ENCODE results near the gene BPIFB4.

BPIFB4 gene

DNA sequence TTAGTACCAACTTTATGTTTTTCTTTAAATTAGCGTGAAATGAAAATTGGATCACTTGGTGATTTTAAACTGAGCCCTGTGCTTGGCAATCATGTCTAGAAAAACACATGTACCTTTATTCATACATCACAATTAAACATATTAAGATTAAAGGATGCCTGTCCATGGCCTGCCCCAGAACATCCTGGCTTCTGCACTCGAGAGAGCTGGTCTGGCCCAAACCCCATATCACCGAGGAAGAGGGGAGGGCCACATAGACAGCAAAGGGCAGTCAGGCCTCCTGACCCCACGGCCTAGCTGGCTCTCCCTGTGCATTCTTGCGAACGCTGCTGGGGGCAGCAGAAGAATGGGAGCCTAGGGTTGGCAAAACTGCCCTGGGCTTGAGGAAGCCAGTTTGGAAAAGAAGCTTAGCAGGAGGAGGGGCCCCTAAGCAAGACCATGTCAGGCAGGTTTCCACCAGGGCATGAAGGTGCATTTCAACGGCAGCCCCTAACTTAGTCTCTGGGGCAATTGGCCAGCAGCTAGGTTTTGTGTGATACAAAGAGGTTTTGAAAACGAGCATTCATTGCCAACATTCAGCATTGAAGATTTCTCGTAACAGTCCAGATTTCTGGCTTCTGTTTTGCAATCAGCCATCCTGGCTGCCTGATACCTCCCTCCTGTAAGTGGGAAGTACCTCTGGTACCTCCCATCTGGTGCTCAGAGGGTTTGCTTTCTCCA lies 17.2 kb upstream of the BPIFB4 start:
- DNase-seq, result no peak

DNA sequence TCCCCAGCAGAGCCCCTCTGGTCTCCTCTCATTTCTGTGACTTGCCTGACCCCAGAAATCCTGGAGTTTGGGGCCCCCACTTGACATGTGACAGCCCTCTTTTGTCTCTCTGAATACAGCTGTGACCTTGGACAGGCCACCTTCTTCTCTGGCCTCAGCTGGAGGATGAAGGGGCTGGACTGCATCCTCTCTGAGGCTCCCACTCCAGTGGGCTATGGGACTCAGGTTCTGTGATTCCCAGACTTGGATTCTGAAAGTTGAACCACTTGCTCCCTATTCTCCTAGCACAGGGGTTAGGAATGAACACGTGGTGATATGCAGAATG lies 16.7 kb upstream of the BPIFB4 start:
- no peak for DNase-seq

DNA sequence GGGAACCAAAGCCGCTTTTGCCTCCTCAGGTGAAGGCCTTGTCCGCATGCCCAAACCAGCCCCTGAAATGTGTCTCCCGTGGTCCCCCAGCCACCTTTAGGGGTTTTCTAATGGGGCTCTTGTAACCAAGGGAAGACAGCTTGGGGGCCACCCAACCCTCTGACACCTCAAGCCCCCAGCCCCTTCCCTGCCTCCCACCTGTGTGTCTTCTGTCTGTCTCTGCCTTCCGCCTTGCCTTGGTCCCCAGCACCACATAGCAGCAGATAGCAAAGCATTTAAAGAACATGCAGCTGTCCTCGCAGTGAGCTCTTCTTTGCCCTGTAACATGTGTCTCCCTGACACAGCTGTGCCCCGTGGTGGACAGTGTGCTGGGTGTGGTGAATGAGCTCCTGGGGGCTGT lies 16.2 kb upstream of the BPIFB4 start:
- no peak for DNase-seq

DNA sequence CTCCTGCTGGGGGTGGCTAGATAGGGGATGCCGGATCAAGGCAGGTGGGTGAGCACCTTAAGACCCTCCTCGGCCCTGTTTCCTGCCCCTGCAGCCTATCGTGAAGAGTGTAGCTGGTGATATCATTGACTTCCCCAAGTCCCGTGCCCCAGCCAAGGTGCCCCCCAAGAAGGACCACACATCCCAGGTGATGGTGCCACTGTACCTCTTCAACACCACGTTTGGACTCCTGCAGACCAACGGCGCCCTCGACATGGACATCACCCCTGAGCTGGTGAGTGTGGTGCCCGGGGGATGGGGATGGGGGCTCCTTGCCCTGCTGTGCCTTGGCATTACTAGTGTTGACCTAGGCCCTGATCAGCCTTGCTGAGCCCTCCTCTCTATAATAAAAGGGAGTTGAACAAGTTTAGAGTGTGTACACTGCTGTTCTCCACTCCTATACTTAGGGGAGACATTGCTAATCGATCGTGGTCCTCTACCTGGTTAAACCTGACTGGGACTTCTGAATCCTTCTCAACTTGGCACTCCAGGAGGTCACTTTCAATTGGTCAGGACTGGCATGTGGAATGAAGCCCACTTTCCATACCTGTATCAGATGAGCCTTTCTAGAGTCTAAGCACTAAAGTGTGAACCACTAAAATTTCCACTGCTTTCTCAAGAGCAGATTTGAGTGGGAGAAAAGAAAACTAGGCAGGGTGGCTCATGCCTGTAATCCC lies 14.7 kb upstream of the BPIFB4 start:
- DNase-seq, result no peak

DNA sequence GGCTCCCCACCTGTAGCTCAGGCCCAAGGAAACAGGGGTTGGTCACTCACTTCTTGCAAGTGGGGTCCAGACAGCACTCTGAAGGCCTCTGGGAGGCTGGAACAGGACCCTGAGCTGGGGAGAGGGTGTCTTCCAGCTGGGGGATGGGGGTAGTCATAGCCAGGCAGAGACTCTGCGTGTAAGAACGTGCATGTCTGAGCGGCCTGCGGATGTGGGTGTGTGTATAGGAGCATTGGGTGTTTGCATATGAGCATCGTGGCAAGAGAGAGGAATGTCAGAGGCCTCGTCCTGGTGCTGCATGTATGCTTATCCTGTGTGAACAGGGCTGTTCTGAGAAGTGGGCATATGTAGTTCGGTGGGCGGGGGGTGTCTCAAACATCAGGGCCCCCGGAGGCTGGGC lies 13.7 kb upstream of the BPIFB4 start:
- DNase-seq, result no peak

DNA sequence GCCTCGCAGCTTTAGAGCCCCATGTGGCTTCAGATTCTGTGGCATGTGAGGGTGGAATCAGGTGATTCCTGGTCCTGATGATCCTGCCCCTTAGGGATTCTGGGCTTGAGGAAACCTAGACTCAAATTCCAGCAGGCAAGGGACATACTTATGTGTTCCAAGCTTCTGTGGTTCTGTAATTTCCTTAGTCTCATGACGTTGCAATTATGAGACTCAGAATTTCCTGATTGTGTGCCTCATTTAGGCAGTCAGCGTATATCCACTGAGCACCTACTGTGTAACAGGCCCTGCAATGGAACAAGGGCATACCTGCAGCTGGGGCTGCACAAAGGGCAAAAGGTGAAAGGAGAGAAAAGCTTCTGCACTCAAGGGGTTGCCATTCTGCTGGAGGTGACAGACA lies 11.6 kb upstream of the BPIFB4 start:
- DNase-seq, result no peak

DNA sequence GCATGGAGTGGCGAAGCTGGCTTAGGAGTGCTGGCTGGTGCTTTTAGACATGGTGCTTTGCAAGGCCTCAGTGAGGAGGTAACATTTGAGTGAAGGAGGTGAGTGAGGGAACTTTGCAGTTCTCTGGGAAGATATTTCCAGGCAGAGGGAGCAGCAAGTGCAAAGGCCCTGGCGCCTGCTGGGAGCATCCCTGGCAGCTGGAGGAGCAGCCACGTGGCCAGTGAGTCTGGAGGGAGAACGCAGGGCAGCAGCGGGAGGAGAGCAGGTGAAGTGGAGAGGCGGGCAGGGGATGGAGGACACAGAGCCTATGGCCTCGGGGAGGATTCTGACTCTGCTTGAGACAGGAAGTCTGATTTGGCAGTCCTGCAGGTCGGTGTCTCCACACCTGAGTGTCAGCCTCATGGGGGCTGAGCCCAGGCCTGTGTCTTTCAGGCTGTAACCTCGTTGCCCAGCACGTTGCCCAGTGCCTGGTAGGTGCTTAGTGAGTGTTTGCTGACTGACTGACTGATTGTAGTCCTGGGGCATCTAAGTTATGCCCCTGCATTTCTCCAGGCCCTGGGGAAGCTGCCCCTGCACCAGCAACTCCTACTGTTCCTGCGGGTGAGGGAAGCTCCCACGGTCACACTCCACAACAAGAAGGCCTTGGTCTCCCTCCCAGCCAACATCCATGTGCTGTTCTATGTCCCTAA lies 11.0 kb upstream of the BPIFB4 start:
- no peak for DNase-seq

DNA sequence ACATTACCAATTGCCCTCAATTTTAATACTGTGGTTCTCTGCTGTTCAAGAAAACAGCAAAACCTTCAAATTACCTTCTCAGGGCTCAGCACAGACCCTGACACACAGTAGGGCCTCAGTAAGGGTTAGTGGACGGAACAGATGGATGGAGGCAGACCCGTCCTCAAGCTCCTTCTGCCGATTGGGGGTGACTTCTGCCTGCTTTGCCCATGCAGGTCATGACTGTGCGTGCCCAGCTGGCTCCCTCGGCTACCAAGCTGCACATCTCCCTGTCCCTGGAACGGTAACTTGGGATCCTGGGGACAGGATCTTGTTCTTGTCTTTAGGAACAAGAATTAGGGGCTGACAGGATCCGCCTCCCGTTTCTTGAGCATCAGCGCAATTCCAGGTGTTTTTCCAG lies 9.8 kb upstream of the BPIFB4 start:
- DNase-seq, result no peak

DNA sequence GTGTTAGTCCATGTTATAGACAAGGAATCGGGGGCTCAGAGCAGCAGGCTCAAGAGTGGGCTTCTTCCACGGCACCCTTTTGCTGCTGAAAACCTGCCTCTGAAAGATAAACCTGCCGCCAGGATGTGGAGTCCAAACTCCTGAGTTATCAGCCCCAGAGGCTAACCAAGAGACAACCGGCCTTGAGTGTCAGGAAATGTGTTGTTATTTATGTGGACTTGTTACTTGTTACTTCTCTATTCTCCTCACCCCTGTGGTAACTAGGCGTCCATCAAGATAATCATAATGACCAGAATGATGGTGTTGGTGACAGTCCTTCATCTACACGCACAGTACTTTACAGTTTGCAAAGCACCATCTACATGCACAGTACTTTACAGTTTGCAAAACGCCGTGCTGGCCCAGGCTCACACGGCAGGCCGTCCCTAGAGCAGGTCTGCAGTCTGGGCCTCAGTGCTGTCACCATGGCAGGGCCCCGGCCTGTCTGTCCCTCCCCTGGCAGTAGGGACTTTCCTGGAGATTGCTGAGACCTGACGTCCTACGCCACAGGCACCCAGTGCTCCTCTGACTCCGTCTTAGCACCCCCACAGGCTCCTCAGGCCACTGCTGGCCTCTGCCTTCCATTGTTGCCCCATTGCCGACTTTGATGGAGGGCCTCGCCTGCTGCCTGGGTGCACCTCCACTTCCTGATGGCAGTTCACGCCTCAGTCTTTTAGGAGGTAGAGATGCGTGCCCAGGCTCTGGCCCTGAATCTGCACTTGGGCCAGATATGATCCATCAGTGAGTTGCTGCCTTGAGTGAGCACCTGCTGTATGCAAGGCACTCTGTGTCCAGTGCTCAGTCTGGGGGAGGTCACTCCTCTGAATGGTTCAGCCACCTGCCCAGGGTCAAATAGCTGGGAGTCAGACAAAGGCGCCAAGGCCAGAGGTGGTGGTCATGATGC lies 9.1 kb upstream of the BPIFB4 start:
- no peak for DNase-seq

DNA sequence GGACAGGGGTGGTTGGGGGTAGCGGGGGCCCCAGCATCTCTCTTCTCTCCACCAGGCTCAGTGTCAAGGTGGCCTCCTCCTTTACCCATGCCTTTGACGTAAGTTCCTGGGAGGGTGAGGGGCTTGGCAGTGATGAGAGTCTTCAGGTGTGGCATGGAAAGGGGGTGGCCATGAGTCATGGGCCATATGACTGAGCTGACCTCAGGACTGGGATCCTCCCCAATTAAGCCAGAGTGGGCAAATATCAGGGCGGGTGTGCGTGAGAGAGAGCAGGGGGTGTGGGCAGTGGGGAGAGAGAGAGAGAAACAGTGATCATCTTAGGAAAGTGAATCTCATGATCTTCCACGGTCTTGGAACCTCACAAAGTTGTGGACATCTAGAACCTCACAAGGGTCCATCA lies 8.2 kb upstream of the BPIFB4 start:
- no peak for DNase-seq

DNA sequence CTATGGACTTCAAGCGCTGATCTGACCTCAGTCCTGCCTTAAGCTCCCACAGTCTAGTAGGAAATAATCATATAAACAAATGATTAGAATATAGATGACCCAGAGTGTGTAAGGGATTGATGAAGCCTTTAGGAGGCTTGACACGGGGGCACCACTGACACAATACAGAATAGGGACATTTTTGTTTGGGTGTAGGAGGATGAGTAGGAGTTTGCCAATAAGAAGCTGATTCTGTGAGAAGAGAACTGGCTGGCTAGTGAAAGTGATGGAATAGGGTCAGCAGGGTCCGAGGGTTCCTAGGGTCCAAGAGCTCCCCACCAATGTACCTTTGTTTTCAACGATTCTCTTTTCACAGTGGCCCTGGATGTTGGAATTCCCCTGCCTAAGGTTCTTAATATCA lies 7.1 kb upstream of the BPIFB4 start:
- DNase-seq, result no peak

DNA sequence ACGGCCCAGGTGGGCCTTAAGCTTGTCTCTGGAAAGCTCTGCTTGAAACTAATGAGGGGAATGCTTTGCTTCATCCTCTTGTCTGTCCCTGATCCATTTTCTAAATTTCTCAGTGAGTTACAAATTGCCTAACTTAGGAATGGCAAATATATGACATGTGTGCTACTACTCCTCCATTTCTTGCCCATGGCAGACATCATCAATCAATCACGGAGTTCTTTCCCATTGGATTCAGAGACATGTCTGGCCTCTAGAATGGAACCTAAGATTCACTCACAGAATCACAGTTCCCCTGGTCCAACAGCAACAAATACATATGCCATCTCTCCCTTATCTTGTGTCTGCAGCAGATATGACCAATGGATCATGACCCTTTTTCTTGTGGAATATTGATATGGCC lies 6.6 kb upstream of the BPIFB4 start:
- no peak for DNase-seq

DNA sequence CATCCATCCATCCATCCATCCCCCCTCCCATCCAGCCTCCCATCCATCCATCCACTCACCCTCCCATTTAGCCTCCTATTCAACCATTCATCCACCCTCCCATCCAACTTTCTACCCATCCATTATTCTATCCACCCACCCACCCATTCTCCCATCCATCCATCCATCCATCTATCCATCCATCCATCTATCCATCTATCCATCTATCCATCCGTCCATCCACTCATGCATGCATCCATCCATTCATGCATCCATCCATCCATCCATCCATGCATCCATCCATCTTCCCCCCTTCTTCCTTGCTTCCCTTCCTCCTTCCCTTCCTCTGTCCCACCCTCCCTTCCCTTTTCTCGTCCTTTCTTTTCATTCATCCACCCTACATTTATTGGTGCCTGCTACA lies 4.8 kb upstream of the BPIFB4 start:
- no peak for DNase-seq

DNA sequence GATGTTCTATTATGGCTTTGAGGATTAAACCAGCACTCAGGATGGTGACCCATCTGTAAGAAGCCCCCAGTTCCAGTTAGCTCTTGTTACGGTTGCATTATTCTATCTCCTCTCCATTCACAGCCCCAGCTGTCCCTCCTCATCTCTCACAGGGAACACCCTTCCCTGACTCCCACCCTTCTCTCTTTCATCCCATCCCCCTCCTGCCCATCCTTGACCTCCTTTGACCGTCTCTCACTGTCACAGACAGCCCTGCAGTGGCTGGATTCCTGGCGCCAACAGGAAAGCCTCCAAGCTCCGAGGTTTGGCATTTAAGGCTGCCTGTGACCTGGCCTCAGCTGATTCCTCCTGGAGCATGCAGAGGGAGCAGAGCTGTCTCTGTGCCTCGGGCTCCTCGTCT lies 4.2 kb upstream of the BPIFB4 start:
- DNase-seq, result no peak

DNA sequence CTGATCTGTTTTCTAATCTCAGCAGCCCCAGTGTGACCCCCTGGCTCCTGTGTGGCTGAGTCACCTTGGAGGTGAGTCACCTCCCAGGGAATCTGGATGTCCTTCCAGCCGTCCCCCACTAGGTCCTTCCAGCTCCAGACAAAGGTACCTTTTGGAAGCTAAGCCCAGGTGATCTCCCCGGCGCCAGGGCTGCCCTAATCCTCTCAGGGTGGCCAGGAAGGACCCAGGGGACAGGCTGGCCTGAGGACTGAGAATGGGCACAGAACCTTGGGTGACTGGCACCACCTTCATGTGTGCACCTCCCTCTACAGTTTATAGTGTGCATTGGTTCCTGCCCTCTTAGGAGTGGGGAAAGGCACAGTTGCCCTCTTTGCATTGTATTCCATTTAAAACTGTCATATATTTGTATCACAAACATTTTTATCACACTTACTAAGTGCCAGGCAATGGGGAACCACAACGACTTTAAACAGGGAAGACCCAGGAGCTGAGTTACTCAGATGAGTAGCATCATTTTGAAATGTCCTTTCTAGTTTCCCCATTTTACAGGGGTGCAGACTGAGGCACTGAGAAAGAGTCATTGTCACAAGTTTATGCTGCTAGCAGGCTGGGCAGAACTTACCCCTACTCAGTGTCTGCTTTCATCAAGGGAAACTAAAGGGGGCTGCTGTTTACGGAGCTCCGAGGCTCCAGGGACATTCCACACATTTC lies 2.6 kb upstream of the BPIFB4 start:
- no peak for DNase-seq

DNA sequence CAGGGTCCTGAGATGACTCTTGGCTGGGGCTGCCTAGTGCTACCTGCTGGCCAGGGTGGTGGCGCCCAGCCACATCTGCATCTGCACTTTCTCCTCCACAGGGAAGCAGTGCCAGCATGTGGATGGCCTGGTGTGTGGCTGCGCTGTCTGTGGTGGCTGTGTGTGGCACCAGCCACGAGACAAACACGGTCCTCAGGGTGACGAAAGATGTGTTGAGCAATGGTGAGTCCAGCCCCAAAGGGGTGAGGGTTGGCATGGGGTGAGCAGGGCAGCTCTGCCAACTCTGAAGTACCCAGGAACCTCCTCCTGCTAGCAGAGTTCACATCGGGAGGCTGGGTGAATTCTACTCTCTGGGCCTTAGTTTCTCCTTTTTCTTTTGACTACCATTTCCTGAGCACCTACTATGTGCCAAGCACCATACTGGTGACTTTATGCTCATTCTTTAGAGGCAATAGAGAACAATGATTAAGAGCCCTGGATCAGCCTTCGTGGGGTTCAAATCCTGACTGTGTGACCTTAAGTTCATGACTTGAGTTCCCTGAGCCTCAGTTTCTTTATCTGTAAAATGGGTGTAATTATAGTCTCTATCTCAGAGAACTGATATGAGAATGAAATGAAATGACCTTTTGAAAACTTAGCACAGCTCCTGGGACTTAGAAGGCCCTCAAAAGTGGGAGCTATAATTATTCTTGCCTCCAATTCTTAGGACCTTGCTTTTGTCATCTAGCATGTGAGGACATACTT lies 2.1 kb downstream of the BPIFB4 start:
- no peak for DNase-seq

DNA sequence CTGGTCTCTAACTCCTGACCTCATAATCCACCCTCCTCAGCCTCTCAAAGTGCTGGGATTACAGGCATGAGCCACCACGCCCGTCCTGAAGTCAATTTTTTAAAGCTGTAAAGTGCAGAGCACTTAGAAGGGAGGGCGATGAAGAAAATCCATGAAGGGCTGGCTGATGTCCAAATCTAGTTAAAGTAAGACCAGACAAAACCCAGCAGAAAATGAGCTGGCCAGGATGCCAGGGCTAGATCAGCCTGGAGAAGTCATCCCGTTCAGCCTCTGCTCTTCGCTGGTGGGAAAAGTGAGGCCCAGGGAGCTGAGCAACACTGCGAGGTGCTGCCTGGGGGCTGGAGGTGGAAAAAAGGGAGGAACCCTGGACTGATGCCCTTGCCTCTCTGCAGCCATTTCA lies 3.1 kb downstream of the BPIFB4 start:
- DNase-seq, result no peak

DNA sequence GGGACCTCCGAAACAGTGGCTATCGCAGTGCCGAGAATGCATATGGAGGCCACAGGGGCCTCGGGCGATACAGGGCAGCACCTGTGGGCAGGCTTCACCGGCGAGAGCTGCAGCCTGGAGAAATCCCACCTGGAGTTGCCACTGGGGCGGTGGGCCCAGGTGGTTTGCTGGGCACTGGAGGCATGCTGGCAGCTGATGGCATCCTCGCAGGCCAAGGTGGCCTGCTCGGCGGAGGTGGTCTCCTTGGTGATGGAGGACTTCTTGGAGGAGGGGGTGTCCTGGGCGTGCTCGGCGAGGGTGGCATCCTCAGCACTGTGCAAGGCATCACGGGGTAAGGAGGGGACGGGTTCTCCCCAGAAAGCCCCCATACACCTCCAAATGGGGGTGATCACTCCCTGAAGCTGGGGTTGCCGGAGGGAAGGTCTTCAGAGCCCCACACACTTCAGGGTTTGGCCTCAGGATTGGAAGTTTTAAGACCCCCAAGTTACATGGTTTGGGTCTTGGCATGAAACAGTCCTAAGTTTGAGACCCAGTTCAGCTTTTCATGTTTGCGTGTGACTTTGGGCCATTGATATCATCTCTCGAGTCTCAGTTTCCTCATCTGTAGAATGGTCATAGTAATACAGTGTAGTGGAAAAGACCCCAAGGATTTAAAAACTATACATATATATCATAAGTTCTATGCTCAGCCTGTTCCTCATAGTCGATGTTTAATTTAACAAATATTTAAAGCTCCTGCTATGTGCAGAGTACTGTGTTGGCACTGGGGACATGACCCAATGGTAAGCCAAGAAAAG lies 4.3 kb downstream of the BPIFB4 start:
- DNase-seq, result no peak

DNA sequence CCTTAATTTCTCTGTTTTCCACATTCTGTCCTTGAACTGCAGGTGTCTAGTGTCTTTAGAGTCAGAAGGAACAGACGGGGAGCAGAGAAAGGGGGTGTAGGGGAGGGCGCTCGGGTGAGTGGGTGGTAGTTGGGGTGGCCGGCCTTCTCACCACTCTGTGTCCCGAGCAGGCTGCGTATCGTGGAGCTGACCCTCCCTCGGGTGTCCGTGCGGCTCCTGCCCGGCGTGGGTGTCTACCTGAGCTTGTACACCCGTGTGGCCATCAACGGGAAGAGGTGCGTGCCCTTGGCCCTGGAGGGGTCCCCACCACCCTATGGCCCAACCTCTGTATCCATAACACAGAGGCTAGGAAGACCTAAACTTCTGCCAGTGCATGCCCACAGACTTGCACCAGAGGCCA lies 5.3 kb downstream of the BPIFB4 start:
- no peak for DNase-seq

DNA sequence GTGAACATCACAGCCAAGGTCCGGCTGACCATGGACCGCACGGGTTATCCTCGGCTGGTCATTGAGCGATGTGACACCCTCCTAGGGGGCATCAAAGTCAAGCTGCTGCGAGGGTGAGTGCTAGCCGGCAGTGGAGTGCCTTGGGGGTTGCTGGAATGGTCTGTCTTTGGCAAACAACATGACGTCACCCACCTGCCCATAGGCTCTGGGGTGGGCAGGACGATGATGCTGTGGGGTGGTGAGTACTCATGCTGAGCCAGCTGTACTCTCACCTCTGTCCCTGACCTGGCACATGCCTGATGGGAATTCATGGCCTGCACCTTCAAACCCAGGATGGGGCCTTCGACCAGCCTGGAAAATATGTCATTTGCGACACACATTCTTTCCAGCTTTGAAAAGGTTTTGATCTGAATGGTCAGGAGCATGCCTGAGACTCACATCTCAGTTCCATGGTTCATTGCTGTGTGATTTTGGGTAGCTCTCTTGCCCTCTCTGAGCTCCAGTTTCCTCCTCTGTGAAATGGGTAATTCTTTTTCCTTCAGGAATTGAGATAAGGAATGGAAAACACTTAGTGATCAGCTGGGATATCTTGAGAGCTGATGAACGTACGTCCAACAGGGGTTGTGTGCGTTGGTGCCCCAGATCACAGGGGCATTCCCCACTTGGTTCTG lies 6.7 kb downstream of the BPIFB4 start:
- no peak for DNase-seq

All from COR-L47 (cell line).